Stomach (tissue), 9 donors: ENCODE results near the gene KCNAB2. TPM values are rescaled to one million over a fixed set of nuclear protein-coding genes. Genes with fewer than 3 reads are reported as not detected.

Source experiments
- DNase-seq, 2 donors: peaks; one replicate each; pipeline versions ENCODE4 v3.0.0 to v3.0.0-alpha.2; 2013 to 2019
- H3K27ac ChIP-seq, 5 donors: fragments of 200-600 bp in 4 of 5; sonication (generic) in 4 of 5; one replicate each; pipeline ENCODE4 v1.5.1; 2013 to 2019; ENCODE audit warnings: mild to moderate bottlenecking in 1 of 5, moderate library complexity in 1 of 5
- H3K27me3 ChIP-seq, 3 donors: fragments of 200-600 bp; sonication (generic); one replicate each; pipeline ENCODE4 v1.5.1; 2017 to 2019; ENCODE audit warnings: mixed run types in 1 of 3
- H3K36me3 ChIP-seq, 4 donors: fragments of 200-600 bp; sonication (generic); 1 replicate in 3 of 4; 2 replicates in 1 of 4; pipeline ENCODE4 v1.5.1; 2016 to 2019
- H3K4me1 ChIP-seq, 4 donors: fragments of 200-600 bp; sonication (generic); one replicate each; pipeline ENCODE4 v1.5.1; 2016 to 2019
- H3K4me3 ChIP-seq, 4 donors: fragments of 200-600 bp; sonication (generic) in 3 of 4; one replicate each; pipeline ENCODE4 v1.5.1; 2016 to 2019; ENCODE audit warnings: mild to moderate bottlenecking in 1 of 4
- H3K9me3 ChIP-seq, 4 donors: fragments of 200-600 bp; sonication (generic); one replicate each; pipeline ENCODE4 v1.5.1; 2016 to 2019
- EP300 ChIP-seq: sonication (generic); formaldehyde crosslinking; IDR thresholded peaks from one replicate; pipeline ENCODE4 v1.6.1; 2017; ENCODE audit warnings: antibody characterized with exemption
- POLR2A ChIP-seq, 4 donors: fragments of 450-650 bp; IDR thresholded peaks; one replicate each; pipeline ENCODE4 v1.6.1; 2016; ENCODE audit warnings: antibody characterized with exemption in 4 of 4, control low read depth in 2 of 4, mild to moderate bottlenecking in 1 of 4, moderate library complexity in 1 of 4
- POLR2AphosphoS5 ChIP-seq, 3 donors: sonication (generic); formaldehyde crosslinking; IDR thresholded peaks; one replicate each; pipeline ENCODE4 v1.6.1; 2016; ENCODE audit warnings: antibody characterized with exemption in 3 of 3
- WGBS, 5 donors: extraction: QIAGEN DNeasy Blood & Tissue Kit in 3 of 5; methylation state at CpG; one replicate each; pipeline versions ENCODE4 v1.1.5 to v1.1.7; 2013 to 2018; 5-methylcytosine and 5-hydroxymethylcytosine counted together
- intact Hi-C: fragments of 100-400 bp; cut with DNase I; formaldehyde crosslinking; loops from one replicate; pipeline ENCODE4 v1.15.1; 2023; ENCODE audit warnings: low total_unique reads
- polyA plus RNA-seq, 3 donors: library from polyadenylated mRNA; stranded (reverse); fragments of 200-250 nt; gene quantifications; one replicate each; pipeline ENCODE4 v1.2.3, GENCODE V29; 2013
- total RNA-seq, 5 donors: library from RNA; depleted of rRNA; stranded (reverse); fragments of >200 nt; gene quantifications; one replicate each; pipeline versions ENCODE4 v1.1.0 to v1.2.3, GENCODE V29; 2014 to 2016
- TF ChIP-seq, protein P1 (sequence below), 7 experiments: fragments of 450-650 bp in 4 of 7; fragments of 200-600 bp in 3 of 7; sonication (generic) in 3 of 7; IDR thresholded peaks; one replicate each; pipeline ENCODE4 v1.5.1; 2016 to 2019; ENCODE audit warnings: antibody characterized with exemption in 7 of 7, control low read depth in 2 of 7, mild to moderate bottlenecking in 1 of 7
- donor health status: healthy with polysubstance abuse.
- donor health status: Bipolar disorder and iron deficiency.
- donor health status: healthy.

KCNAB2 gene
- total and polyA plus RNA-seq, 8 donors: 0.29 to 39.1 (median 3.3) TPM

DNA sequence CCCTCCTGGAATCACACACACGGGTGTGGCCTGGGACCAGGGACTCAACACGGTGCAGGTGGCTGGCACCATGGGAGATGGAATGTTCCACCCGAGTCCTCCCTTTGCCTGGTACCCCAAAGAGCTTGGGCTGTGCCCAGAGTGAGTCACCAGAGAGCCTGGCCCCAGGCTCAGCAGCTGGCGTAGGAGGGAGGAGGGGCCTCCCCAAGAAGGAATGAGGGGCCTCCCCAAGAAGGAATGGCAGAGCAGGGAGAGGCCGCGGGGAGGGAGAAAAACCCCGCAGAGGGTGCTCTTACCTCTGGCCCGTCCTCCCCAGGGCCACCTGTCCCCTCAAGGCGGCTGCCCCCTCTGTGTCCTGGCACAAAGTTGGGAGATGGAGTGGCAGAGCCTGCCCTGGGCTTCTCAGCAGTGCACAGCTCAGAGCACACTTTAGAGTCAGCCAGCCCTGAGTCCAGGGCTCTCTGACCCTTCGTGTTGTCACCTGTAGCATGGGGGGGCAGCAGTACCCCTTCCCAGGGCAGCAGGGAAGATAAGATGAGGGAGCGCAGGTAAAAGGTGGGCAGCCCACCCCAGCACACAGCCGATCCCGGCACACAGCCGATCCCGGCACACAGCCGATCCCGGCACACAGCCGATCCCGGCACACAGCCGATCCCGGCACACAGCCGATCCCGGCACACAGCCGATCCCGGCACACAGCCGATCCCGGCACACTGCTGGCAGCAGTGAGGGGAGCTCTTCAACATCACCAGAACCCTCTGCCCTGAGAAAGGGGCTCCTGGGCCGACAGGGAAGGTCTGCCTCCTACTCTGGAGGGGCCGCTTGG lies 20.2 kb upstream of the KCNAB2 start:
- no peak for DNase-seq
- intact Hi-C loops: no loop called here
- H3K27me3 ChIP-seq: peaks cover 0 to 39% (median 0%) of the 10 kb centered on the region in 3 donors
- peak overlapping the region in 3 of 4 donors; percentile 32 to 45 (median 41) for H3K4me3 ChIP-seq
- peak overlapping the region in 2 of 5 donors; percentile 77 to 81 for H3K27ac ChIP-seq
- peaks cover 0 to 5% (median 0%) of the 10 kb centered on the region in 4 donors for H3K36me3 ChIP-seq
- TF ChIP-seq POLR2A (IDR thresholded peaks at IDR 0.05) (no peak), POLR2AphosphoS5 (IDR thresholded peaks at IDR 0.05) (no peak)
- peaks cover 0 to 26% (median 2%) of the 10 kb centered on the region in 4 donors for H3K4me1 ChIP-seq
- no peaks in the 10 kb centered on the region for H3K9me3 ChIP-seq
- 37 to 56% (median 52%) methylated on average over 11 to 29 of the region's 29 CpGs for WGBS, 5 donors

DNA sequence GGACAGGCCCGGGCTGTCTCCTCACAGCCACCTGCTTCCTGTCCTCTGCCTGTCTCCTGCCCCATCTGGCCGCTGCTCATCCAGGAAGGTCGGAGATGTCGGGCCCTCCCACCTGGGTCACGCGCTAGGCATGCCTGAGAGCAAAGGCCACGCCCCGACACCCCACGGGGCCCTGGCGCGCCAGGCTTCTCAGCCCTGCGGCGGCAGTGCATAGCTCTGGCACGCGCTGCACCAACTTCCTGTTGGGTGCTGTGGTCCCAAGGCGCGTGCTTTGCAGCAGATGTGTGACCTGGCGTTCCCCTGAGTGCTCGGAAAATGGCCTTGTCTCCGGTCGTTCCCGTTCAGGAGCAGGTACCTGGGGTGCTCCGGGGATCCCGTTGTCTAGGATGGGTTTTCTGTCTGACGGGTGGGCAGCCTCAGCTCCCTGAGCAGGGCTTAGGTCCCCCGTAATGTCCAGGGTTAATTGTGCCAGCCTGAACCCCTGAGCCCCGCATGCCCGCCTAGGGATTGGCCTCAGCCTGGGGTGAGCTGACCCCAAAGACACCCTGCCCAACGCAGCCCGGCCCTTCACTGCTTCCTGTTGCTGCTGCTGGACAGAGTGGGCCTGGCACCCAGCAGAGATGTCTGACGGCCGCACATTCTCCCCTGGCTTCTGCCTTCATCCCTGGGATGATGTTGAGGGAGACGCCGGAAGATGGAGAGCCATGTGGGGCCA lies 19.4 kb upstream of the KCNAB2 start:
- 23 to 42% (median 25%) methylated on average over 8 to 34 of the region's 34 CpGs for WGBS, 5 donors
- peak overlapping the region in 4 of 5 donors; percentile 3 to 81 (median 59) for H3K27ac ChIP-seq
- TF ChIP-seq EP300 (no peak), POLR2AphosphoS5 (IDR thresholded peaks at IDR 0.05) (peak; percentile 4 to 57 (median 51)), POLR2A (IDR thresholded peaks at IDR 0.05) (no peak)
- TF ChIP-seq, protein P1, sequence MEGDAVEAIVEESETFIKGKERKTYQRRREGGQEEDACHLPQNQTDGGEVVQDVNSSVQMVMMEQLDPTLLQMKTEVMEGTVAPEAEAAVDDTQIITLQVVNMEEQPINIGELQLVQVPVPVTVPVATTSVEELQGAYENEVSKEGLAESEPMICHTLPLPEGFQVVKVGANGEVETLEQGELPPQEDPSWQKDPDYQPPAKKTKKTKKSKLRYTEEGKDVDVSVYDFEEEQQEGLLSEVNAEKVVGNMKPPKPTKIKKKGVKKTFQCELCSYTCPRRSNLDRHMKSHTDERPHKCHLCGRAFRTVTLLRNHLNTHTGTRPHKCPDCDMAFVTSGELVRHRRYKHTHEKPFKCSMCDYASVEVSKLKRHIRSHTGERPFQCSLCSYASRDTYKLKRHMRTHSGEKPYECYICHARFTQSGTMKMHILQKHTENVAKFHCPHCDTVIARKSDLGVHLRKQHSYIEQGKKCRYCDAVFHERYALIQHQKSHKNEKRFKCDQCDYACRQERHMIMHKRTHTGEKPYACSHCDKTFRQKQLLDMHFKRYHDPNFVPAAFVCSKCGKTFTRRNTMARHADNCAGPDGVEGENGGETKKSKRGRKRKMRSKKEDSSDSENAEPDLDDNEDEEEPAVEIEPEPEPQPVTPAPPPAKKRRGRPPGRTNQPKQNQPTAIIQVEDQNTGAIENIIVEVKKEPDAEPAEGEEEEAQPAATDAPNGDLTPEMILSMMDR (IDR thresholded peaks at IDR 0.05): no peak
- H3K4me3 ChIP-seq: peak overlapping the region; percentile 16 to 45 (median 36)
- no peaks in the 10 kb centered on the region for H3K9me3 ChIP-seq
- H3K27me3 ChIP-seq: peaks cover 0 to 44% (median 0%) of the 10 kb centered on the region in 3 donors
- peak; percentile 79 to 86 for DNase-seq
- peaks cover 0 to 26% (median 2%) of the 10 kb centered on the region in 4 donors for H3K4me1 ChIP-seq
- H3K36me3 ChIP-seq: peaks cover 0 to 5% (median 0%) of the 10 kb centered on the region in 4 donors
- intact Hi-C loops: no loop called here

DNA sequence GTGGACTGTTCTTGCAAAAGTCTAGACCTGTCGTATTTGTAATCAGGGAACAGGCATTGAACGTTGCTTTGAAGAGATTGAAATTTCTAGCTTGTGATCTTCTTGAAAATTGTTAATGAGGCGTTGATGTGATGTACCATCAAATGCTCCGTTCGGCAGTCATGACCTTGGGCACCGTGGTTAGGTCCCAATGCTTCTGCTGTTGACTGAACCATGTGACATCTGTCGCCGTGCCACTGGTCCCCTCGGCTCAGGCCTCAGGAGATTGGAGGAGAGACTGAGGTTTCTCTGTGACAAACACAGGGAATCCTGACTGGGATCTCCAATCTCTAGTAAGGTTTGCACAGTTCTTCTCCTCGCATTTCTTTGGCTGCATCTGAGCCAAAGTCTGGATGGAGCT lies 18.1 kb upstream of the KCNAB2 start:
- peak overlapping the region in 3 of 4 donors; percentile 32 to 45 (median 41) for H3K4me3 ChIP-seq
- peak overlapping the region in 4 of 5 donors; percentile 6 to 81 (median 50) for H3K27ac ChIP-seq
- 50 to 74% (median 65%) methylated on average over 10 of the region's 10 CpGs for WGBS, 5 donors
- H3K9me3 ChIP-seq: no peaks in the 10 kb centered on the region
- H3K27me3 ChIP-seq: peaks cover 0 to 47% (median 0%) of the 10 kb centered on the region in 3 donors
- intact Hi-C loops: no loop called here
- no peak for DNase-seq
- peaks cover 0 to 5% (median 0%) of the 10 kb centered on the region in 4 donors for H3K36me3 ChIP-seq
- H3K4me1 ChIP-seq: peaks cover 0 to 26% (median 2%) of the 10 kb centered on the region in 4 donors
- TF ChIP-seq, protein P1 (IDR thresholded peaks at IDR 0.05): no peak
- no peak for TF ChIP-seq POLR2AphosphoS5 (IDR thresholded peaks at IDR 0.05)
- TF ChIP-seq EP300: no peak
- TF ChIP-seq POLR2A (IDR thresholded peaks at IDR 0.05): no peak

DNA sequence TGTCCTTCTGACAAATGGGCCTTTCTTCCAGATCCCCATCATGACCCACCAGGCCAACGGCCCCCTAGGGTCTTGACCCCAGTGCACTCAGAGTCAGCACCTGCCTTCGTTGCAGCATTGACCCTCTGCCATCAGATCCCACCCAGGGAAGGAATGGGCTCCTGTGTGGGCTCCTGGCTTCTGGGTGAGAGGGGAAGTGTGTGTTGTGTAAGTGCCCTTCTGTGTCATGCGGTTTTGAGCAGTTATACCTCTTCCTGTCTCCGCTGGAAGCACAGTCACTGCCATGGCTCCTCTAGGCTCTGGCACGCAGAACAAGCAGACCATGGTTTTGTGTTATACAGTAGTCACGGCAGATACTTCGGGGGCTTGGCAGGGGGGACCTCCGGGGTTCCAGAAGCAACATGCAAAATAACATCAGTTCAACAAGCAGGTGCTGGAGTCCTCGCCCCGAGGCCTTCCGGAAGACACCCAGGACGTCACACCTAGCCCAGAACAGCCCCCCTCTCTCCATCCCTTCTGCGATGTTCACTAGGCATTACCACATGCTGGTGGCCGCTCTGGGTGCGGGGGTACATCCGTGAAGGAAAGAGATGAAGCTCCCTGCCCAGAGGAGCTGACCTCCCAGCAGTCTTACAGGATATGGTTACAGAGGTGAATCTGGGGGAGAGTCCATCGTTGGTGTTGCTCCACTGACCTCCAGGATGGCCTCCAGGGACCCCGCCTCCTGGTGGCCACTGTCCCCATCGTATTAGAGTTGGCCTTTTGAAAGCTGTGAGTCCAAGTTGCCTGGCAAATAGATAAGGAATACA lies 17.4 kb upstream of the KCNAB2 start:
- Histone ChIP-seq H3K27me3 (peaks cover 0 to 47% (median 0%) of the 10 kb centered on the region in 3 donors), H3K27ac (peak overlapping the region in 4 of 5 donors; percentile 8 to 81 (median 50)), H3K36me3 (peaks cover 0 to 5% (median 0%) of the 10 kb centered on the region in 4 donors), H3K4me3 (peak overlapping the region in 3 of 4 donors; percentile 19 to 45 (median 41)), H3K9me3 (no peaks in the 10 kb centered on the region), H3K4me1 (peaks cover 0 to 26% (median 2%) of the 10 kb centered on the region in 4 donors)
- DNase-seq: peak; percentile 43 to 56
- intact Hi-C loops: no loop called here
- TF ChIP-seq EP300: no peak
- no peak for TF ChIP-seq POLR2A (IDR thresholded peaks at IDR 0.05)
- peak in 1 of 3 donors; percentile 25 for TF ChIP-seq POLR2AphosphoS5 (IDR thresholded peaks at IDR 0.05)
- TF ChIP-seq, protein P1 (IDR thresholded peaks at IDR 0.05): no peak
- 69 to 79% (median 76%) methylated on average over 19 of the region's 19 CpGs for WGBS, 5 donors
